Thyroid gland (tissue), 4 donors: Measurements from ENCODE around the gene MAPK11.

Experiments used
- POLR2A ChIP-seq, 2 donors: fragments of 450-650 bp; IDR thresholded peaks; one replicate each; pipeline ENCODE4 v1.6.1; 2017; ENCODE audit warnings: antibody characterized with exemption in 2 of 2, mild to moderate bottlenecking in 2 of 2, moderate library complexity in 1 of 2
- TF ChIP-seq, protein P1 (sequence below), 6 experiments: fragments of 200-600 bp in 3 of 6; fragments of 450-650 bp in 3 of 6; sonication (generic) in 3 of 6; IDR thresholded peaks; one replicate each; pipeline ENCODE4 v1.5.1; 2016 to 2019; ENCODE audit warnings: antibody characterized with exemption in 6 of 6, mild to moderate bottlenecking in 2 of 6, inconsistent platforms in 1 of 6, moderate library complexity in 1 of 6

DNA sequence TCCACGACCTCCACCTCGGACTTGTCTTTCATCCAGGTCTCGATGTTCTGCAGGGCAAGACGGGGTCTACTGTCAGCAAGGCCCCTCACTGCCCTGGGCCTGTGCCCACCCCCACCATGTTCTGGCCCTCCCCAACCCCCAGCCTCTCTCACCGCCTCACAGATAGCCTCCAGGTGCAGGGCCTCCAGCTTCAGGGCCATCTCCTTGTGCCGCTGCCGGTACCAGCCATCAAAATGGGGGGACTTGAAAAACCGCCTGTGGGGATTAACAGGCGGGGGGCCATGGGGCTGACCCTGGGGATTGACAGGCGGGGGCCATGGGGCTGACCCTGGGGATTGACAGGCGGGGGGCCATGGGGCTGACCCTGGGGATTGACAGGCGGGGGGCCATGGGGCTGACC, 42.2 kb upstream of the MAPK11 start:
- TF ChIP-seq, protein P1, sequence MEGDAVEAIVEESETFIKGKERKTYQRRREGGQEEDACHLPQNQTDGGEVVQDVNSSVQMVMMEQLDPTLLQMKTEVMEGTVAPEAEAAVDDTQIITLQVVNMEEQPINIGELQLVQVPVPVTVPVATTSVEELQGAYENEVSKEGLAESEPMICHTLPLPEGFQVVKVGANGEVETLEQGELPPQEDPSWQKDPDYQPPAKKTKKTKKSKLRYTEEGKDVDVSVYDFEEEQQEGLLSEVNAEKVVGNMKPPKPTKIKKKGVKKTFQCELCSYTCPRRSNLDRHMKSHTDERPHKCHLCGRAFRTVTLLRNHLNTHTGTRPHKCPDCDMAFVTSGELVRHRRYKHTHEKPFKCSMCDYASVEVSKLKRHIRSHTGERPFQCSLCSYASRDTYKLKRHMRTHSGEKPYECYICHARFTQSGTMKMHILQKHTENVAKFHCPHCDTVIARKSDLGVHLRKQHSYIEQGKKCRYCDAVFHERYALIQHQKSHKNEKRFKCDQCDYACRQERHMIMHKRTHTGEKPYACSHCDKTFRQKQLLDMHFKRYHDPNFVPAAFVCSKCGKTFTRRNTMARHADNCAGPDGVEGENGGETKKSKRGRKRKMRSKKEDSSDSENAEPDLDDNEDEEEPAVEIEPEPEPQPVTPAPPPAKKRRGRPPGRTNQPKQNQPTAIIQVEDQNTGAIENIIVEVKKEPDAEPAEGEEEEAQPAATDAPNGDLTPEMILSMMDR (IDR thresholded peaks at IDR 0.05) = no peak
- TF ChIP-seq POLR2A (IDR thresholded peaks at IDR 0.05) = no peak
